ENCODE data around the gene HLA-DMB.

The HLA-DMB gene

GRCh38 chr6:32941214-32941768 lies 463 bp upstream of the HLA-DMB start:
- no peak for TF ChIP-seq CTCF (conservative IDR thresholded peaks at IDR 0.05; ENCODE audit: low read length)
- DNase-seq (ENCODE audit: low read depth), result no peak
- no peak overlapping the region for H3K4me3 ChIP-seq (ENCODE audit: low read length)

- no peak for TF ChIP-seq CTCF (conservative IDR thresholded peaks at IDR 0.05; ENCODE audit: low read length)
- H3K4me3 ChIP-seq (ENCODE audit: low read length), result no peak overlapping the region
- no peak for DNase-seq (ENCODE audit: low read depth)
Measured at GRCh38 chr6:32938494-32938893, 2.3 kb downstream of the HLA-DMB start.

- H3K4me3 ChIP-seq (ENCODE audit: low read length), result no peak overlapping the region
- no peak for TF ChIP-seq CTCF (conservative IDR thresholded peaks at IDR 0.05; ENCODE audit: low read length)
- no peak for DNase-seq (ENCODE audit: low read depth)
Measured at GRCh38 chr6:32937230-32937633, 3.6 kb downstream of the HLA-DMB start.

- DNase-seq (ENCODE audit: low read depth), result no peak
- H3K4me3 ChIP-seq (ENCODE audit: low read length), result no peak overlapping the region
- TF ChIP-seq CTCF (conservative IDR thresholded peaks at IDR 0.05; ENCODE audit: low read length), result no peak
Measured at GRCh38 chr6:32936239-32937152, 4.3 kb downstream of the HLA-DMB start.

GRCh38 chr6:32935551-32936238 lies 5.1 kb downstream of the HLA-DMB start:
- no peak overlapping the region for H3K4me3 ChIP-seq (ENCODE audit: low read length)
- DNase-seq (ENCODE audit: low read depth), result no peak

GRCh38 chr6:32933661-32934085 lies 7.2 kb downstream of the HLA-DMB start:
- TF ChIP-seq CTCF (conservative IDR thresholded peaks at IDR 0.05; ENCODE audit: low read length), result peak; percentile 92
- DNase-seq (ENCODE audit: low read depth), result peak; percentile 74

More at GRCh38 chr6:32935551-32936238, 5.1 kb downstream of the HLA-DMB start:
- TF ChIP-seq CTCF (conservative IDR thresholded peaks at IDR 0.05; ENCODE audit: low read length), result no peak

More at GRCh38 chr6:32933661-32934085, 7.2 kb downstream of the HLA-DMB start:
- H3K4me3 ChIP-seq (ENCODE audit: low read length), result no peak overlapping the region

Data from AG10803 (cell line).